ENCODE results near the gene RLIM.

Gene RLIM

GRCh38 chrX:74546984-74547383 is 67.4 kb downstream of the RLIM start:
- H2BK5ac ChIP-seq (ENCODE audit: low read depth, low read length, poor library complexity, severe bottlenecking): no peak overlapping the region
- H3K4me1 ChIP-seq (ENCODE audit: control insufficient read depth, insufficient read depth, low read depth, low read length): no peaks in the 10 kb centered on the region
- no peak overlapping the region for H3K14ac ChIP-seq (ENCODE audit: low read length in 2 of 2)
- no peak overlapping the region for H3K23ac ChIP-seq (ENCODE audit: low read length in 2 of 2)
- no peak overlapping the region for H4K8ac ChIP-seq (ENCODE audit: low read length)
- H2AFZ ChIP-seq (ENCODE audit: low read depth, low read length): no peak overlapping the region
- H3K4me3 ChIP-seq (ENCODE audit: insufficient read depth in 1 of 2, low read depth in 1 of 2, low read length in 2 of 2): no peak overlapping the region
- no peak overlapping the region for H4K91ac ChIP-seq (ENCODE audit: low read length)
- H3K27ac ChIP-seq (ENCODE audit: low read length, poor library complexity, severe bottlenecking): no peak overlapping the region
- H2BK12ac ChIP-seq (ENCODE audit: low read length in 2 of 2): no peak overlapping the region
- H3K36me3 ChIP-seq (ENCODE audit: control insufficient read depth in 1 of 2, insufficient read depth in 2 of 2, low read depth in 1 of 2, low read length in 2 of 2): no peaks in the 10 kb centered on the region
- H2BK120ac ChIP-seq (ENCODE audit: low read depth, low read length): no peak overlapping the region
- no peak overlapping the region for H2BK15ac ChIP-seq (ENCODE audit: low read depth, poor library complexity, severe bottlenecking)
- H3K79me1 ChIP-seq (replicated peaks; ENCODE audit: low read length, poor library complexity, severe bottlenecking): no peaks in the 10 kb centered on the region
- no peak overlapping the region for H3K18ac ChIP-seq (ENCODE audit: low read depth in 1 of 2, low read length in 2 of 2)
- no peak overlapping the region for H3K9ac ChIP-seq (ENCODE audit: low read length)
- WGBS: 70% methylated on average over 1 of the region's 1 CpG
- peaks cover 0 to 14% of the 10 kb centered on the region in 2 experiments for H3K27me3 ChIP-seq (ENCODE audit: control insufficient read depth in 1 of 2, insufficient read depth in 1 of 2, low read length in 2 of 2)
- no peaks in the 10 kb centered on the region for H3K9me3 ChIP-seq (ENCODE audit: control insufficient read depth, low read length)
- H2AK5ac ChIP-seq (ENCODE audit: low read length, severe bottlenecking): no peak overlapping the region
- no peak overlapping the region for H3K4me2 ChIP-seq (ENCODE audit: low read length, poor library complexity, severe bottlenecking)
- no peak overlapping the region for H3K4ac ChIP-seq (ENCODE audit: low read depth in 1 of 2, low read length in 2 of 2)
- DNase-seq: no peak

GRCh38 chrX:74545880-74546523 is 68.4 kb downstream of the RLIM start:
- Histone ChIP-seq H4K91ac (ENCODE audit: low read length) (no peak overlapping the region), H2BK15ac (ENCODE audit: low read depth, poor library complexity, severe bottlenecking) (no peak overlapping the region), H3K9me3 (ENCODE audit: control insufficient read depth, low read length) (no peaks in the 10 kb centered on the region), H3K4me1 (ENCODE audit: control insufficient read depth, insufficient read depth, low read depth, low read length) (no peaks in the 10 kb centered on the region), H3K9ac (ENCODE audit: low read length) (no peak overlapping the region), H3K23ac (ENCODE audit: low read length in 2 of 2) (no peak overlapping the region), H3K36me3 (ENCODE audit: control insufficient read depth in 1 of 2, insufficient read depth in 2 of 2, low read depth in 1 of 2, low read length in 2 of 2) (no peaks in the 10 kb centered on the region), H2AK5ac (ENCODE audit: low read length, severe bottlenecking) (no peak overlapping the region), H3K4me3 (ENCODE audit: insufficient read depth in 1 of 2, low read depth in 1 of 2, low read length in 2 of 2) (no peak overlapping the region), H4K8ac (ENCODE audit: low read length) (no peak overlapping the region), H3K18ac (ENCODE audit: low read depth in 1 of 2, low read length in 2 of 2) (no peak overlapping the region), H2BK5ac (ENCODE audit: low read depth, low read length, poor library complexity, severe bottlenecking) (no peak overlapping the region), H2AFZ (ENCODE audit: low read depth, low read length) (no peak overlapping the region), H2BK12ac (ENCODE audit: low read length in 2 of 2) (no peak overlapping the region), H3K14ac (ENCODE audit: low read length in 2 of 2) (no peak overlapping the region), H2BK120ac (ENCODE audit: low read depth, low read length) (no peak overlapping the region), H3K27me3 (ENCODE audit: control insufficient read depth in 1 of 2, insufficient read depth in 1 of 2, low read length in 2 of 2) (peaks cover 0 to 24% of the 10 kb centered on the region in 2 experiments), H3K4ac (ENCODE audit: low read depth in 1 of 2, low read length in 2 of 2) (no peak overlapping the region), H3K4me2 (ENCODE audit: low read length, poor library complexity, severe bottlenecking) (no peak overlapping the region), H3K79me1 (replicated peaks; ENCODE audit: low read length, poor library complexity, severe bottlenecking) (no peaks in the 10 kb centered on the region), H3K27ac (ENCODE audit: low read length, poor library complexity, severe bottlenecking) (no peak overlapping the region)
- no peak for DNase-seq
- 66% methylated on average over 1 of the region's 1 CpG for WGBS

GRCh38 chrX:74540635-74541249 is 73.7 kb downstream of the RLIM start:
- H3K4me2 ChIP-seq (ENCODE audit: low read length, poor library complexity, severe bottlenecking): no peak overlapping the region
- H4K8ac ChIP-seq (ENCODE audit: low read length): no peak overlapping the region
- 61% methylated on average over 2 of the region's 2 CpGs for WGBS
- H3K4me1 ChIP-seq (ENCODE audit: control insufficient read depth, insufficient read depth, low read depth, low read length): no peaks in the 10 kb centered on the region
- no peak overlapping the region for H3K9ac ChIP-seq (ENCODE audit: low read length)
- no peak overlapping the region for H3K27ac ChIP-seq (ENCODE audit: low read length, poor library complexity, severe bottlenecking)
- no peak overlapping the region for H3K4ac ChIP-seq (ENCODE audit: low read depth in 1 of 2, low read length in 2 of 2)
- no peak overlapping the region for H3K18ac ChIP-seq (ENCODE audit: low read depth in 1 of 2, low read length in 2 of 2)
- H2BK120ac ChIP-seq (ENCODE audit: low read depth, low read length): no peak overlapping the region
- no peak overlapping the region for H2BK12ac ChIP-seq (ENCODE audit: low read length in 2 of 2)
- DNase-seq: no peak
- H3K4me3 ChIP-seq (ENCODE audit: insufficient read depth in 1 of 2, low read depth in 1 of 2, low read length in 2 of 2): no peak overlapping the region
- H2BK15ac ChIP-seq (ENCODE audit: low read depth, poor library complexity, severe bottlenecking): no peak overlapping the region
- H3K79me1 ChIP-seq (replicated peaks; ENCODE audit: low read length, poor library complexity, severe bottlenecking): no peaks in the 10 kb centered on the region
- no peak overlapping the region for H2BK5ac ChIP-seq (ENCODE audit: low read depth, low read length, poor library complexity, severe bottlenecking)
- no peak overlapping the region for H3K14ac ChIP-seq (ENCODE audit: low read length in 2 of 2)
- no peak overlapping the region for H4K91ac ChIP-seq (ENCODE audit: low read length)
- no peaks in the 10 kb centered on the region for H3K36me3 ChIP-seq (ENCODE audit: control insufficient read depth in 1 of 2, insufficient read depth in 2 of 2, low read depth in 1 of 2, low read length in 2 of 2)
- peaks cover 0 to 34% of the 10 kb centered on the region in 2 experiments for H3K27me3 ChIP-seq (ENCODE audit: control insufficient read depth in 1 of 2, insufficient read depth in 1 of 2, low read length in 2 of 2)
- no peak overlapping the region for H2AFZ ChIP-seq (ENCODE audit: low read depth, low read length)
- no peak overlapping the region for H2AK5ac ChIP-seq (ENCODE audit: low read length, severe bottlenecking)
- no peaks in the 10 kb centered on the region for H3K9me3 ChIP-seq (ENCODE audit: control insufficient read depth, low read length)
- no peak overlapping the region for H3K23ac ChIP-seq (ENCODE audit: low read length in 2 of 2)

GRCh38 chrX:74536832-74537371 is 77.5 kb downstream of the RLIM start:
- Histone ChIP-seq H3K9me3 (ENCODE audit: control insufficient read depth, low read length) (no peaks in the 10 kb centered on the region), H4K8ac (ENCODE audit: low read length) (peak overlapping the region; percentile 77), H3K36me3 (ENCODE audit: control insufficient read depth in 1 of 2, insufficient read depth in 2 of 2, low read depth in 1 of 2, low read length in 2 of 2) (peaks cover 0 to 10% of the 10 kb centered on the region in 2 experiments), H3K4me3 (ENCODE audit: insufficient read depth in 1 of 2, low read depth in 1 of 2, low read length in 2 of 2) (peak overlapping the region; percentile 48 to 72), H2BK5ac (ENCODE audit: low read depth, low read length, poor library complexity, severe bottlenecking) (no peak overlapping the region), H2AK5ac (ENCODE audit: low read length, severe bottlenecking) (no peak overlapping the region), H2AFZ (ENCODE audit: low read depth, low read length) (no peak overlapping the region), H2BK15ac (ENCODE audit: low read depth, poor library complexity, severe bottlenecking) (no peak overlapping the region), H2BK12ac (ENCODE audit: low read length in 2 of 2) (no peak overlapping the region), H3K4me1 (ENCODE audit: control insufficient read depth, insufficient read depth, low read depth, low read length) (peaks cover 1% of the 10 kb centered on the region), H3K4ac (ENCODE audit: low read depth in 1 of 2, low read length in 2 of 2) (no peak overlapping the region), H3K4me2 (ENCODE audit: low read length, poor library complexity, severe bottlenecking) (peak overlapping the region; percentile 84), H2BK120ac (ENCODE audit: low read depth, low read length) (no peak overlapping the region), H3K27me3 (ENCODE audit: control insufficient read depth in 1 of 2, insufficient read depth in 1 of 2, low read length in 2 of 2) (peaks cover 0 to 25% of the 10 kb centered on the region in 2 experiments), H3K18ac (ENCODE audit: low read depth in 1 of 2, low read length in 2 of 2) (peak overlapping the region; percentile 1 to 11), H3K27ac (ENCODE audit: low read length, poor library complexity, severe bottlenecking) (peak overlapping the region; percentile 66), H3K9ac (ENCODE audit: low read length) (peak overlapping the region; percentile 79), H4K91ac (ENCODE audit: low read length) (no peak overlapping the region), H3K14ac (ENCODE audit: low read length in 2 of 2) (no peak overlapping the region), H3K23ac (ENCODE audit: low read length in 2 of 2) (no peak overlapping the region), H3K79me1 (replicated peaks; ENCODE audit: low read length, poor library complexity, severe bottlenecking) (no peaks in the 10 kb centered on the region)
- no peak for DNase-seq
- WGBS: 25% methylated on average over 12 of the region's 26 CpGs

Data from mesenchymal stem cell (in vitro differentiated cells and primary cell).